GM12891 (cell line): ENCODE measurements around the gene CD22.

Source experiments
- POLR2A ChIP-seq: IDR thresholded peaks from 2 replicates; pipeline ENCODE4 v1.6.1; 2011; ENCODE audit warnings: low read depth, low read length, control low read depth
- POLR2AphosphoS5 ChIP-seq: IDR thresholded peaks from 2 replicates; pipeline ENCODE4 v1.6.1; 2011; ENCODE audit warnings: low read depth, low read length, control low read depth
- POU2F2 ChIP-seq: IDR thresholded peaks from 2 replicates; pipeline ENCODE4 v1.6.1; 2011; ENCODE audit warnings: low read depth, mild to moderate bottlenecking, control low read depth, low read length, moderate library complexity
- TAF1 ChIP-seq: IDR thresholded peaks from 2 replicates; pipeline ENCODE4 v1.6.1; 2011; ENCODE audit warnings: low read depth, low read length, control low read depth

- TF ChIP-seq TAF1 (no peak), POLR2A (no peak), POLR2AphosphoS5 (no peak), POU2F2 (no peak)
Observed at GRCh38 chr19:35341006-35341405, 12.0 kb downstream of the CD22 start.
